ENCODE data around the gene RHCE.
"Not testable (repeated sequence)": the region's sequence is repeated elsewhere in the genome, so short reads cannot be mapped to it uniquely, and the experiment has no call there.

RHCE gene

DNA sequence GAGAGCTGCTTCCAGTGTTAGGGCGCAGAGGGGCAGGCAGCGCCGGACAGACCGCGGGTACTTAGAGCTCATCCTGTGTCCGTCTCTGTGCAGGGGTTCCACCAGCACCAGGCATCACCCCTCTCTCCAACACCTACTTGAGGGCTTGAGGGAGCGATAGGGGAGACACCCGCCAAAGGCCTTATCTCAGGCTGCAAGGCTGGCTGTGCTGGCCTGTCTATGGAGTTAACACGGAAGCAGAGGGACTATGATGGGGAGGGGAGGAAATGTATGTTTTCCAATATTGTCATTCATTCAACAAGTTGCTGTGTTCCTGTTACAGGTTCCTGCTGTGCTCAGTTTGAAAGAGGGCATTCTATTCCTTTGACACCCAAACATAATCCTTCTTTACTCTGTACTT is at the start of gene RHCE:
Gene RHCE (minus strand): TSS at position 111 of the 400 bp plus-strand sequence. CDS start 39 bp downstream, at position 72.
- DNase-seq, result not testable (repeated sequence)

DNA sequence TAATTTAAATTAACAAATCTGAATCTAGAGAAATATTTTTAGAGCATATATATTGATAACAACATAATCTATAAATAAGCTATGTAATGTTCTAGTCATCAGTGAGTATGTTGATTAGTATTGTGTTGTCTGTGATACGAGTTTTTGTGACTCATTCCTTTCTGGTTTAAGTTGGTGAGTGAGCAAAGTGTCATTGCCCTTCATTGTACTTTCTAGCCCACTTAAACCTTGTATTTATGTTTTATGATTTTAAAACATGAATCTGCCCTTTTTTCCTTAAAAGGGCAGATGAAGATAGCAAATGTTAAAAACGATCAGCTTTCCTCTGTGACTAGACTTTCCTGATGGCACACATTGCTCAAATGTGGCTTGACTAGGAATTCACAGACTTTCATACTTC is 48.6 kb upstream of the RHCE start:
- no peak for DNase-seq

DNA sequence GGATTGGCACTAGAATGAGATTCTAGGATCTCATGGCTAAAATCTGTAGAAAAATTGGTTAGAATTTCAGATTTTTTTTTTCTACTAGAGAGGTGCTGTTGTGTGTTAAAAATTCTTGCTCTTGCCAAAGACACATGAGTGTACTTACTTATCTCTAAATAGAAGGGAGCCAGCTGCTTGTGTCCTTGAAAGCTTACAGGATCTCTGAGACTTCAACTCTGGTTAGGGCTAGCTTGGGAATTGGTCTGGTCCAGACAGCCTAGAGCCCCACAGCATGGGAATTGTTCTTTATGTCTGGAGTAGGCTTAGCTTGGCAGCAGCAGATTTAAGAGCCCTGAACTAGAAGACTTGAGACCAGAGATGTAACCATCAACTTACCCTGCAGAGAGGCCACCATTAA is 47.4 kb upstream of the RHCE start:
- DNase-seq, result no peak

DNA sequence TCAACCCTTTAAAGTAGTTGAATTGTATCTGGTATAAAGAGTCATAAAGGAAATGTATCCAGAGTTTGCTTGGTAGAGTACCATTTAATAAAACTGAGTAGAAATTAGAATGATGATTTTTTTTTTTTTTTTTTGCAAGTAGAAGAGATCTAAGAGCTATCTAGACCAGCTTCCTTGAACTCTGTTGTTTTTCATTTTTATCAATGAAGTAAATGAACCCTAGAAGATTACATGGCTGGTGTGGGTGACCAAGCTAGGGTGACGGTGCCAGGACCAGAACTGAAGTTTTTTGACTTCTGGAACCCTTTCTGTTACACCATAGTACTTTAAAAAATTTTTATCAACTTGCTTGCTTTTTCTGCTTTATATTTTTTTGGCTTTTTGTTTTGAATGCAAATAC is 47.0 kb upstream of the RHCE start:
- no peak for DNase-seq

DNA sequence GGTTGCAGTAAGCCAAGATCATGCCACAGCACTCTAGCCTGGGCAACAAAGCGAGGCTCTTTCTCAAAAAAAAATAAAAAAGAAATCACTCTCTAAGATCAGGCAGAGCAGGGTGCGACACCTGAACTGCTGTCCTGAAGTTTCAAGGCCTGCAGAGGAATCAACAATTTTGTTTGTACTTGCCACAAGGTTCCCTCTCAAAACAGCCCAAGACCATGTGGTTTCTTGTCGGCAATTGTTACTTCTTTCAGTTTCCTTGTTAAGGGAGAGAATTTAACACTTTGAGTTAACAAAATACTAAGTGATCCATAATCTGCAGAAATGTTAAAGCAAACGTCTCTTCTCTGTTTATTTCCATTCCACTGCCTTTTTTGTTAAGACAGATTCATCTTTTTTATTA is 46.6 kb upstream of the RHCE start:
- DNase-seq, result no peak

DNA sequence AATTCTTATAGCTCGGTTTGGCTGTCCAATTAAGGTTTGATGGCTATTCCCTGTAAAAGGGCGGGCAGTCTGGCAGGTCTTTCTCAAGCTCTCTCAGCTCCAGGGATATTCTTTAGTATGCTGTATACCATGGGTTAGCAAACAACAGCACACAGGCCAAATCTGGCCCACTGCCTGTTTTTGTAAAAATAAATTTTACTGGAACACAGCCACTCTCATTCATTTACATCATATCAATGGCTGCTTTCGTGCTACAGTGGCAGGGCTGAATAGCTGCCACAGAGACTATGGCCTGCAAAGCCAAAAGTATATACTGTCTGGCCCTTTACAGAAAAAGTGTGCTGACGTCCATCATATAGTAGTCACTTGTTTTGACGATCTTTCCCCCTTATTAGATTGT is 42.1 kb upstream of the RHCE start:
- no peak for DNase-seq

DNA sequence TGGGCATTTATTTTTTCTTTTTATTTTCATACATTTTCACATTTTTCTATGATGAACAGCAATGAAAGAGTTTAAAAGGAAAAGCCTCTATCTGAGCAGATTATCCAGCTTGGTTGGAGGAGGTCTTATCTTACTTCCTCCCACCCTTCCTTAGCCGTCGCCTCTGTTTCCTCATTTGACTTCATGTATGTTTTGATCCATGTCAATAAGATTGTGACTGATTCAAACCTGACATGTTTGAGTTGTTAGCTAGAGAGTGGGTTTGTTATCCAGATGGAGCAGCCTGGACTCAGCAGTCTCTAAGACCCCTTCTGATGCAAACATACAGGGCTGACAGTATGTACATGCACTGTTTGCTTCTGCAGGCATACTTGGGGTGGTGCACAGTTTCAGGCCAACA is 41.2 kb upstream of the RHCE start:
- DNase-seq, result no peak

- DNase-seq, result not testable (repeated sequence)
These were observed 40.2 kb upstream of the RHCE start for GRCh38 chr1:25460816-25461215.

- DNase-seq, result no peak
These were observed 39.4 kb upstream of the RHCE start for GRCh38 chr1:25460020-25460419.

GRCh38 chr1:25458541-25459298 is 38.1 kb upstream of the RHCE start:
- no peak for DNase-seq

DNA sequence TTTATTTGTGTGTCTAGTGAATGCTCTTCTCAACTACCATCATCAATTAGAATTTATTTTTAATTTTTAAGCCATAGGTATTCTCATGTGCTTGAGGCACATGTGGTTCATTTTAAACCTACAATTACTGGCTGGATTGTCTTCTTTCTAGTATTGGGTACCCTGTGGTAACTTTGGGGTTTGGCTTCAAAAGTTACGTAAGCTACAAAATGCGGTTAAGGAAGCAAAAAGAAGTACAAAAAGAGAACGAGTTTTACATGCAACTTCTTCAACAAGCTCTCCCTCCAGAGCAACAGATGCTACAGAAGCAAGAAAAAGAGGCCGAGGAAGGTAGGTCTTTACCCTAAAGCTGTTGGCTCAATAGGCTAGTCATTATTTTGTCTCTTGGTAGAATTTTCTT is 35.9 kb upstream of the RHCE start:
- no peak for DNase-seq

DNA sequence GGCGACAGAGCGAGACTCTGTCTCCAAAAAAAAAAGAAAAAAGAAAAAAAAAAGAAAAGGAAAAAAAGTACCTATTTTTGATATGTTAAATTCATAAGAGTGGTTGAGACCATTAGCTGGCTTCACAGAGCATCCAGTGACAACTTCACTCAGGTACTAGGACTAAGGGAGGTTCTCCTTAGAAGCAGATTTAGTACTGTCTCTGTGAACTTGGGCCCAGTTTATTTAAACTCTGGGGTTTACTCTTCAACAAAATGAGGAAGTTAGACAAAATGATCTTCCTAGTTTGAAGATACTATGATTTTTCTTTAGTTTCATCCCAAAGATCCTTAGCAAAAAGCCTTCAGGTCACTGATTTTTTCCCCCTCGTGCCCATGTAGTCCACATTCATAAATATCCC is 31.3 kb upstream of the RHCE start:
- no peak for DNase-seq

- no peak for DNase-seq
These were observed 30.3 kb upstream of the RHCE start for GRCh38 chr1:25450891-25451290.

DNA sequence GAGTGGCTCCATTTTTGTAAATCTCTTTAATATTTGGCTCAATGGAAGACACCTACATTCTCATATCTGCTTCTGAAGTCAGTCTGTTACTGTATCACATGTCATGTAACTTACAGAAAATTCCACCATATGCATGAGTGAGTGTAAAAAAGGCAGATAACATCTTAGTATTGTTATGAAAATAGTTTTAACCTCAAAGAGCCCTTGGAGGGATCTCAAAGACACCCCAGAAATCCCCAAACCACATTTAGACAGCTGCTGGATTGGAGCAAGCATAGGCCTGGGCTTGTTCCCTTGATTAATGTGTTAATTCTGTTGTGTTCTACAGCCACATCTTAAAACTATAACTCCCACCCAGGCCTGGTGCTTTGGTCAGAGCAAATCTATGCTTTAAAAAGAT is 26.9 kb upstream of the RHCE start:
- no peak for DNase-seq

DNA sequence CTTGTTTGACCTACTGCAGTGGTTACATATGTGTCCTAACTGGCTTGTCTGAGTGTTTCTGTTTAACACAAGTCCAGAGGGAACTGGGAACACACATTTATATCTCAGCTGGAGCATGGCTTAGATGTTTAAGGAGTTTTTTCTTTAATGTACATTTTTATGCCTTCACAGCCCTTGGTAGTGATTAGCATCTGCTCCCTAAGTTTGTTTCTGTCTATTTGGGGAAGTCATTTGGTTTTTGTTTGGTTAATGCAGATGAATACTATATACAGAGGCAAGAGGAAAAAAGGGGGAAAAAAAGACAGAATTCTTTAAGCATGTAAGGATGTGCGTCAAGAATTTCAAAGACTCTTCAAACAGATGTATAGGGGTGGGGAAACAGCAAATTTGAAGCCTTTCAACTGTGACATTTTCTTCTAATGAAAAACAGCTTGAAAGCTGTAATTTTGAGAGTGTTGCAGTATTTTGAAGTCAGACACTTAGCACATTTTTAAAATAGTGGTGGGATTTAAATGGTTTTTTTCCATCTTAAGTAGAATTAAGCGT is 25.4 kb upstream of the RHCE start:
- DNase-seq, result no peak

- not testable (repeated sequence) for DNase-seq
These were observed 24.0 kb upstream of the RHCE start for GRCh38 chr1:25444604-25445003.

DNA sequence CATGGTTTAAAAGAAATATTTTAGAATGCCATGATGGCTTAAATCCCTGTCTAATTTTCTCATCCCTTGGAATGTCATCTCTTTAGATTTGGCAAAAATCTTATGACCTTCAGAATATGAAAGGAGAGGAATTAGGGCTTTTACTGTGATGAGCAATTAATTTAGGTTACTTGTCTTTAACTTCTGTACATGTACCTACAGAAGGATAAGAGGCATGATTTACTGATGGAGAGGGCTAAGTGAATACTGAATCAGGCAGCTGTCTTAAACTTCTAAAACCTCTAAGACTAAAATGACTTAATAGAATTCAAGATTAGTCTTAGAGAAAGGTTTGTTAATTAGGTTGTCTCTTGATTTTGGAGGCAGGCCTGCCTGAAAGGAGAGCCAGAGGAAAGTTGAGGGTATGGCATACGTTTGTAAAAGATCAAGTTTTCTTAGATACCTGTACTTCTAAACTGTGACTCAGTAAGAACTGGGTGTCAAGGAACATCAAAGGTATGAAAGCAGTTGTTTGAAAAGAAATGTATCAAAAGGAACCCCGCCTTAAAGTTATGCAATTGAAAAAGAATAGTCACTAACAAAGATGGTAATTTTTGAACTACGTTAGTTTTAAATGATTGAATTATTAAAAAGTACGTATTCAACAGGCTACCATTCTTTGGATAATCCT is 22.5 kb upstream of the RHCE start:
- DNase-seq, result no peak

DNA sequence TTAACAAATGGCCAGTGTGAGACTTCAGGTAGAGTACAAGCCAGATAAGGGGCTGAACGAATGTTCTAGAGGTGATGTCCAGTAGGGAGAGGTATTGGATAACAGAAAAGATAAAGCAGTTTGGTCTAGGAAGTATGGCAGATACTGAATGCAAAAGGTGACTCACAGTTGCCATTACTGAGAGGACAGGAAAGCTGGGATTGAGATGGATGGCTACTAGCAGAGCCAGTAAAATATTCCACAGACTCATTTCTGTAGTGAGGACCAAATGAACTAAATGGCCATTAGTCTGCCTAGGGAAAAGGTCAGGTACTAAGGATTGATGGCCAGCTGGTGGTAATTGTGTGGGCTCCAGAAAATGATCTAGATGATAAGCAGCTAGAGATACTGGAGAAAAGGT is 21.6 kb upstream of the RHCE start:
- peak in 1 of 2 experiments; percentile 13 for DNase-seq

GRCh38 chr1:25439287-25439686 is 18.7 kb upstream of the RHCE start:
- DNase-seq, result no peak

- DNase-seq, result no peak
These were observed 17.0 kb upstream of the RHCE start for GRCh38 chr1:25437672-25438071.

DNA sequence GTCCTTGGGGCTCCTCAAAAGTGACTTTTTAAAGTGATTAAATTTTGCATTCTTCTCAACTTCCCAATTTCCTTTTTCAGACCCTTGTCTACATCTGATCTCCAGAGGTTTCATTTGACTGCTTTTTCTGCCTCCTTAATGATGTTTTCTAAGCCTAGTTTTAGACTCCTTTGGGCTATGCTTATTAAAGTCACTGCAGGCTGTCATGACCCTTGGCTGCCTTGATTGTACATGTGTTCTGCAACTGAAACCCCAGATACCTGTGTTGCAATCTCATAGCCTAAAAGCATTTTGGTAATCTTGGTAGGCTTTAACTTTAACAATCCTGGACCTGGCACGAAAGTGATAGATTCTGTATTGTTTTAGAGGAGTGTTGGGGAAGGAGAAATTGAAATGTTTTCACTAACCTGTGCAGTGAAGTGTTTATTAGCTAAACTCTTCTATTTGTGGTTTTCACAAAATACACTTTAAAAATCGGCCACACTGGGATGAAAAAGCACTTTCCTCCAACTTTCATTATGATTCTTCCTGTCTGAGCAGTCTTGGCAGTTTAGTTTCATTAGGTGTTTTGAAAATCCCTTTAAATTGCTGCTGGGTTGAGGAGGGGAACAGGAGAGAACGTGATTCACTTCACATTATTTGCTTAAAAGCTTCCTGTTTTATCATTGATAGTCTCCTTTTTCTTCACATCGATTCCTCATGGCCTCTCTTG is 14.9 kb upstream of the RHCE start:
- no peak for DNase-seq

- no peak for DNase-seq
These were observed 13.0 kb upstream of the RHCE start for GRCh38 chr1:25433389-25434186.
